Endothelial cell of umbilical vein (primary cell): Measurements from ENCODE around the gene GTPBP2. TPM values are rescaled to one million over a fixed set of nuclear protein-coding genes. Genes with fewer than 3 reads are reported as not detected.
A peak's percentile ranks its signal among the peaks of the same experiment; 100 is the strongest.

ENCODE experiments used
- BruUV-seq: library from RNA; stranded (reverse); fragments of 400-500 nt; replicated peaks from 2 replicates; lab custom pipeline; 2021; lab: Mats Ljungman, UMichigan
- CTCF ChIA-PET: fragments of 300-600, 350-600 bp; sonication (Branson Sonifier 250); formaldehyde crosslinking; loops from one replicate; lab custom pipeline; 2021; ENCODE audit warnings: antibody characterized with exemption, inconsistent platforms; lab: Charles Lee
- POLR2A ChIA-PET: fragments of 300-600, 350-600 bp; sonication (Branson Sonifier 250); formaldehyde crosslinking; loops from one replicate; lab custom pipeline; 2021; ENCODE audit warnings: antibody characterized with exemption, inconsistent platforms; lab: Charles Lee
- DNase-seq: peaks from one replicate; pipeline ENCODE4 v3.0.0-alpha.2; 2011; ENCODE audit warnings: low read depth, low spot score
- FAIRE-seq: peaks from 2 replicates; lab custom pipeline; 2011; peaks lifted over from hg19 to GRCh38; lab: Jason Lieb, UNC
- H2AFZ ChIP-seq: 2 replicates; pipeline ENCODE4 v1.6.0; 2012; ENCODE audit warnings: low read depth, low read length, control low read depth, inconsistent platforms
- H3K27ac ChIP-seq: 2 replicates; pipeline ENCODE4 v1.5.1; 2011; ENCODE audit warnings: low read depth, mild to moderate bottlenecking, control low read depth, low read length, moderate library complexity; ENCODE audit not compliant: insufficient read depth
- H3K27me3 ChIP-seq, 2 experiments: 2 replicates each; pipeline versions ENCODE4 v1.6.0 to v1.6.1; 2011; ENCODE audit warnings: low read length in 2 of 2, mixed read lengths in 1 of 2; ENCODE audit not compliant: control insufficient read depth in 2 of 2, insufficient read depth in 2 of 2
- H3K36me3 ChIP-seq, 2 experiments: 2 replicates in 1 of 2; 3 replicates in 1 of 2; pipeline ENCODE4 v1.5.1; 2011; ENCODE audit warnings: low read length in 2 of 2, mild to moderate bottlenecking in 1 of 2, moderate library complexity in 1 of 2; ENCODE audit not compliant: control insufficient read depth in 2 of 2, insufficient read depth in 2 of 2; ENCODE audit errors: extremely low read depth in 1 of 2
- H3K4me1 ChIP-seq: 3 replicates; pipeline ENCODE4 v1.5.1; 2011; ENCODE audit warnings: mild to moderate bottlenecking, low read length; ENCODE audit not compliant: control insufficient read depth, insufficient read depth; ENCODE audit errors: extremely low read depth
- H3K4me2 ChIP-seq: 2 replicates; pipeline ENCODE4 v1.6.1; 2011; ENCODE audit warnings: low read length, control low read depth, mixed read lengths; ENCODE audit not compliant: insufficient read depth
- H3K4me3 ChIP-seq, 3 experiments: fragments of 200-600 bp in 1 of 3; sonication (generic), shearing (Covaris generic) in 1 of 3; replicated peaks in 1 of 3; 2 replicates each; pipeline ENCODE4 v1.5.1; 2011 to 2016; ENCODE audit warnings: control low read depth in 3 of 3, low read length in 3 of 3, mild to moderate bottlenecking in 2 of 3, inconsistent platforms in 1 of 3, low read depth in 1 of 3, moderate library complexity in 1 of 3; ENCODE audit not compliant: insufficient read depth in 1 of 3
- H3K79me2 ChIP-seq: 2 replicates; pipeline ENCODE4 v1.6.0; 2012; ENCODE audit warnings: low read length, inconsistent platforms; ENCODE audit not compliant: control insufficient read depth, insufficient read depth
- H3K9ac ChIP-seq: replicated peaks from 2 replicates; pipeline ENCODE3; 2011; ENCODE audit warnings: low read length, control low read depth; ENCODE audit not compliant: insufficient read depth; ENCODE audit errors: extremely low read depth
- H3K9me1 ChIP-seq: replicated peaks from 3 replicates; pipeline ENCODE4 v1.6.0; 2011; ENCODE audit warnings: mild to moderate bottlenecking, low read length; ENCODE audit not compliant: control insufficient read depth, insufficient read depth; ENCODE audit errors: extremely low read depth
- H3K9me3 ChIP-seq: replicated peaks from 2 replicates; pipeline ENCODE4 v1.5.1; 2012; ENCODE audit warnings: low read length, inconsistent platforms; ENCODE audit not compliant: control insufficient read depth, insufficient read depth
- H4K20me1 ChIP-seq: replicated peaks from 2 replicates; pipeline ENCODE3; 2011; ENCODE audit warnings: mild to moderate bottlenecking, low read length; ENCODE audit not compliant: control insufficient read depth, insufficient read depth; ENCODE audit errors: extremely low read depth
- CTCF ChIP-seq, 2 donors: IDR thresholded peaks; 1 replicate in 1 of 2; 2 replicates in 1 of 2; pipeline ENCODE4 v1.5.1; 2011; ENCODE audit warnings: low read length in 2 of 2, mild to moderate bottlenecking in 2 of 2, moderate library complexity in 2 of 2, control low read depth in 1 of 2, inconsistent platforms in 1 of 2, low read depth in 1 of 2; ENCODE audit not compliant: insufficient read depth in 1 of 2; ENCODE audit errors: extremely low read depth in 1 of 2
- EZH2 ChIP-seq: IDR thresholded peaks from 2 replicates; pipeline ENCODE4 v1.6.1; 2012; ENCODE audit warnings: borderline replicate concordance, low read depth, mild to moderate bottlenecking, moderate library complexity, low read length, inconsistent platforms; ENCODE audit not compliant: severe bottlenecking
- FOS ChIP-seq: IDR thresholded peaks from 2 replicates; pipeline ENCODE4 v1.6.1; 2011; ENCODE audit warnings: mild to moderate bottlenecking, low read length, moderate library complexity, borderline replicate concordance; ENCODE audit not compliant: insufficient read depth
- GATA2 ChIP-seq: IDR thresholded peaks from 2 replicates; pipeline ENCODE4 v1.7.0; 2011; ENCODE audit warnings: low read depth, mild to moderate bottlenecking, moderate library complexity, mixed read lengths, low read length; ENCODE audit not compliant: insufficient read length, insufficient read depth
- JUN ChIP-seq: IDR thresholded peaks from 2 replicates; pipeline ENCODE4 v1.6.1; 2011; ENCODE audit warnings: borderline replicate concordance, low read depth; ENCODE audit not compliant: insufficient read length, insufficient read depth
- MYC ChIP-seq: IDR thresholded peaks from one replicate; pipeline ENCODE4 v1.6.1; 2011; ENCODE audit warnings: mild to moderate bottlenecking, low read depth, low read length
- POLR2A ChIP-seq: IDR thresholded peaks from 2 replicates; pipeline ENCODE4 v1.6.1; 2012; ENCODE audit warnings: low read depth, mild to moderate bottlenecking, control low read depth, low read length
- POLR2AphosphoS5 ChIP-seq: IDR thresholded peaks from 2 replicates; pipeline ENCODE4 v1.6.1; 2012; ENCODE audit warnings: low read depth, mild to moderate bottlenecking, control low read depth, low read length, moderate library complexity; ENCODE audit not compliant: insufficient read depth
- dilution Hi-C: fragments of 300-500 bp; cut with MboI; formaldehyde crosslinking; loops from one replicate; pipeline ENCODE4 v1.15.0; 2019; ENCODE audit warnings: low sequenced_read_pairs; ENCODE audit not compliant: extremely low pct_ligation_motif_present
- intact Hi-C: fragments of 100-400 bp; cut with micrococcal nuclease; formaldehyde crosslinking; loops from one replicate; pipeline ENCODE4 v1.10.0; 2022
- polyA plus RNA-seq, 4 experiments: library from polyadenylated mRNA; depleted of rRNA in 3 of 4; stranded (reverse) in 3 of 4; unstranded in 1 of 4; fragments of >200 nt; gene quantifications; 2 replicates each; pipeline versions ENCODE4 v1.2.1 to v1.2.3, GENCODE V29; 2011 to 2012; ENCODE audit warnings: missing spikeins in 1 of 4
- total RNA-seq: library from RNA; stranded (reverse); gene quantifications from 2 replicates; pipeline ENCODE4 v1.2.3, GENCODE V29; 2021
- TF ChIP-seq, protein P1 (sequence below): IDR thresholded peaks from 2 replicates; pipeline ENCODE4 v1.6.1; 2011; ENCODE audit not compliant: insufficient read depth, insufficient read length

Gene GTPBP2
- total and polyA plus RNA-seq, 2 donors (not counting 3 experiments of a cell fraction or from before 2014, with no cell fraction given), result 87.1 to 112 TPM

DNA sequence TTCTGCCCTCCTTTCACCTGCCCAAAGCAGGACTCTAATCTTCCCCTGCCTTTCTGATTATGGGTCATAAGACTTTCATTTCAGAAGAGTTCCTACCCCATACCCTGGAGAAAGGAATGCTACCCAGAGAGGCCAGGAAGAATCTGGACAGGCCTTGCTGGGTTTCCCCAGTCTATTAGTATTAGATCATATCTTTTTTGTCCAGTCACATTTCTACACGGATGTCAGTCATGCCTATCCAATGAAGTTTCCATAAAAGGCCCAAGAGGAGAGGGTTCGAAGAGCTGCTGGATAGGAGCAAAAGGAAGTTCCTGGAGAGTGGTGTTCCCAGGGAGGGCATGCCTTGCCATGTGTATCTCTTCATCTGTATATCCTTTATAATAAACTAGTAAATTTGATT lies 49.9 kb downstream of the GTPBP2 start:
- dilution Hi-C loops (no loop called here), intact Hi-C loops (no loop called here)
- no peaks in the 10 kb centered on the region for H3K27me3 ChIP-seq
- DNase-seq (peak; percentile 16), FAIRE-seq (no peak)
- H3K9me3 ChIP-seq, result no peaks in the 10 kb centered on the region
- H3K27ac ChIP-seq, result no peak overlapping the region
- BruUV-seq, result no TSS peak
- no peaks in the 10 kb centered on the region for H3K9me1 ChIP-seq
- peaks cover 63% of the 10 kb centered on the region for H3K79me2 ChIP-seq
- ChIA-PET POLR2A (no interaction called here), CTCF (no interaction called here)
- H2AFZ ChIP-seq, result no peak overlapping the region
- H3K4me1 ChIP-seq, result peaks cover 24% of the 10 kb centered on the region
- peaks cover 3 to 14% of the 10 kb centered on the region in 2 experiments for H3K36me3 ChIP-seq
- peaks cover 2% of the 10 kb centered on the region for H4K20me1 ChIP-seq
- peak overlapping the region in 1 of 3 experiments; percentile 5 for H3K4me3 ChIP-seq
- no peak overlapping the region for H3K9ac ChIP-seq
- TF ChIP-seq FOS, result no peak
- no peak for TF ChIP-seq MYC
- TF ChIP-seq JUN, result no peak
- TF ChIP-seq, protein P1, sequence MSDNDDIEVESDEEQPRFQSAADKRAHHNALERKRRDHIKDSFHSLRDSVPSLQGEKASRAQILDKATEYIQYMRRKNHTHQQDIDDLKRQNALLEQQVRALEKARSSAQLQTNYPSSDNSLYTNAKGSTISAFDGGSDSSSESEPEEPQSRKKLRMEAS, result no peak
- TF ChIP-seq POLR2AphosphoS5, result no peak
- no peak for TF ChIP-seq POLR2A
- no peak for TF ChIP-seq GATA2
- no peak for TF ChIP-seq CTCF (IDR thresholded peaks at IDR 0.05; ENCODE audit: extremely low read depth in 1 of 2, insufficient read depth in 1 of 2, low read depth in 1 of 2, low read length in 2 of 2)
- TF ChIP-seq EZH2, result no peak
- peak overlapping the region; percentile 46 for H3K4me2 ChIP-seq
